Measurements from ENCODE around the gene TECPR1. TPM values are rescaled to one million over a fixed set of nuclear protein-coding genes. Genes with fewer than 3 reads are reported as not detected.

Gene TECPR1
- total RNA-seq, 2 experiments from 2014 or later = 25.6 to 25.7 TPM

- intact Hi-C loops (cut with micrococcal nuclease) = no loop called here
- Mint-ChIP-seq H3K27me3 (no peaks in the 10 kb centered on the region), H3K9me3 (peaks cover 3% of the 10 kb centered on the region), H3K27ac (no peak overlapping the region), H3K4me1 (ENCODE audit: low read depth) (peaks cover 5% of the 10 kb centered on the region), H3K36me3 (ENCODE audit: low read depth) (peaks cover 36% of the 10 kb centered on the region), H3K4me3 (no peak overlapping the region)
- no peak for TF ChIP-seq CTCF (IDR thresholded peaks at IDR 0.05)
- ChIA-PET CTCF (no interaction called here), POLR2A (no interaction called here)
- ATAC-seq (no peak), DNase-seq (no peak)
These were observed 57.8 kb downstream of the TECPR1 start for GRCh38 chr7:98194186-98194585.

DNA sequence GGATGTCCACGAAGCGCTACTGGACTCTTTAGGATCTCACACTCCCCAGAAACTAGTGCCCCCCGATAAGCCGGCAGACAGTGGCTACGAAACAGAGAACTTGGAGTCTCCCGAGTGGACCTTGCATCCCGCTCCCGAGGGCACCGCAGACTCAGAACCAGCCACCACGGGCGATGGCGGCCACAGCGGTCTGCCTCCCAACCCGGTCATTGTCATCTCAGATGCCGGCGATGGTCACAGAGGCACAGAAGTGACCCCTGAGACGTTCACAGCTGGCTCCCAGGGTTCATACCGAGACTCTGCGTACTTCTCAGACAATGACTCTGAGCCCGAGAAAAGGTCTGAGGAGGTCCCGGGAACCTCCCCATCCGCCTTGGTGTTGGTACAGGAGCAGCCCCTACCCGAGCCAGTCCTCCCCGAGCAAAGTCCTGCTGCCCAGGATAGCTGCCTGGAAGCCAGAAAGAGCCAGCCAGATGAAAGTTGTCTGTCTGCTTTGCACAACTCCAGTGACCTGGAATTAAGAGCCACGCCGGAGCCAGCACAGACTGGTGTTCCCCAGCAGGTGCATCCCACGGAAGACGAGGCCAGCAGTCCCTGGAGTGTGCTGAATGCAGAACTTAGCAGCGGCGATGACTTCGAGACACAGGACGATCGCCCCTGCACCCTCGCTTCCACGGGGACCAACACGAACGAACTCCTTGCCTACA lies 58.4 kb downstream of the TECPR1 start:
- no peak for DNase-seq
- no peak for TF ChIP-seq CTCF (IDR thresholded peaks at IDR 0.05)
- Mint-ChIP-seq H3K9me3 (no peaks in the 10 kb centered on the region), H3K4me3 (no peak overlapping the region), H3K36me3 (ENCODE audit: low read depth) (peaks cover 38% of the 10 kb centered on the region), H3K4me1 (ENCODE audit: low read depth) (peaks cover 5% of the 10 kb centered on the region), H3K27ac (no peak overlapping the region), H3K27me3 (no peaks in the 10 kb centered on the region)
- CTCF ChIA-PET = no interaction called here
- POLR2A ChIA-PET = no interaction called here
- intact Hi-C loops (cut with micrococcal nuclease) = no loop called here
- no peak for ATAC-seq

DNA sequence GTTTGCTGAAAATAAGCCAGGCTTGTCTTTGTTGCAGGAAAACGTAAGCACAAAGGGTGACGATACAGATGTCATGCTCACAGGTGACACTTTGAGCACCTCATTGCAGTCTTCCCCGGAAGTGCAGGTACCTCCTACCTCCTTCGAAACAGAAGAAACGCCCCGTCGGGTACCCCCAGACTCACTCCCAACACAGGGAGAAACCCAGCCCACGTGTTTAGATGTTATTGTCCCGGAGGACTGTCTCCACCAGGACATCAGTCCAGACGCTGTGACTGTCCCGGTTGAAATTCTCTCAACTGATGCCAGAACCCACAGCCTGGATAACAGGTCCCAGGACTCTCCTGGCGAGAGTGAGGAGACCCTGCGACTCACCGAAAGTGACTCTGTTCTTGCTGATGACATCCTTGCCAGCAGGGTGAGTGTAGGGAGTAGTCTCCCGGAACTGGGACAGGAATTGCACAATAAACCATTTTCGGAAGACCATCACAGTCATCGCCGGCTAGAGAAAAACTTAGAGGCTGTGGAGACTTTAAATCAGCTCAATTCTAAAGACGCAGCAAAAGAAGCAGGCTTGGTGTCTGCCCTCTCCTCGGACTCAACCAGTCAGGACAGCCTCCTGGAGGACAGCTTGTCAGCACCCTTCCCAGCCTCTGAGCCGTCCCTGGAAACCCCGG lies 59.1 kb downstream of the TECPR1 start:
- intact Hi-C loops (cut with micrococcal nuclease) = no loop called here
- CTCF ChIA-PET = no interaction called here
- TF ChIP-seq CTCF (IDR thresholded peaks at IDR 0.05) = no peak
- Mint-ChIP-seq H3K27ac (no peak overlapping the region), H3K9me3 (no peaks in the 10 kb centered on the region), H3K4me1 (ENCODE audit: low read depth) (peaks cover 5% of the 10 kb centered on the region), H3K27me3 (no peaks in the 10 kb centered on the region), H3K36me3 (ENCODE audit: low read depth) (peaks cover 41% of the 10 kb centered on the region), H3K4me3 (no peak overlapping the region)
- POLR2A ChIA-PET = no interaction called here
- no peak for DNase-seq
- no peak for ATAC-seq

DNA sequence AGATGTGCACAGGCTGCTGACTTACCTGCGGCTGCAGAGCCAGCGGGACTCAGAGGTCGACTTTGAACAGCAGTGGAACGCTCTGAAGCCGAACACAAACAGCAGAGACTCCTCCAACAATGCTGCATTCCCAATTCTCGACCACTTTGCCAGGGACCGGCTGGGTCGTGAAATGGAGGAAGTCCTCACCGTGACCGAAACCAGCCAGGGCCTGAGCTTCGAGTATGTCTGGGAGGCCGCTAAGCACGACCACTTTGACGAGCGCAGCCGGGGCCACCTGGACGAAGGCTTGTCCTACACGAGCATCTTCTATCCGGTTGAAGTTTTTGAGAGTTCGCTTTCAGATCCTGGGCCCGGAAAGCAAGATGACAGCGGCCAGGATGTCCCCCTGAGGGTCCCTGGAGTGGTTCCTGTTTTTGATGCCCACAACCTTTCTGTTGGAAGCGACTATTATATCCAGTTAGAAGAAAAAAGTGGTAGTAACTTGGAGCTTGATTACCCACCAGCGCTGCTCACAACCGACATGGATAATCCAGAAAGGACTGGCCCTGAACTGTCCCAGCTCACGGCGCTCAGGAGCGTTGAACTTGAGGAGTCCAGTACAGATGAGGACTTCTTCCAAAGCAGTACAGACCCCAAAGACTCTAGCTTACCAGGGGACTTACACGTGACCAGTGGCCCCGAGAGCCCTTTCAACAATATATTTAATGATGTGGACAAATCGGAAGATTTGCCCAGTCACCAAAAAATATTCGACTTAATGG lies 60.2 kb downstream of the TECPR1 start:
- no peak for TF ChIP-seq CTCF (IDR thresholded peaks at IDR 0.05)
- intact Hi-C loops (cut with micrococcal nuclease) = no loop called here
- no peaks in the 10 kb centered on the region for H3K27me3 Mint-ChIP-seq
- H3K36me3 Mint-ChIP-seq (ENCODE audit: low read depth) = peaks cover 40% of the 10 kb centered on the region
- no peak overlapping the region for H3K4me3 Mint-ChIP-seq
- DNase-seq = no peak
- ChIA-PET POLR2A (no interaction called here), CTCF (no interaction called here)
- H3K4me1 Mint-ChIP-seq (ENCODE audit: low read depth) = peaks cover 5% of the 10 kb centered on the region
- no peak for ATAC-seq
- H3K9me3 Mint-ChIP-seq = no peaks in the 10 kb centered on the region
- no peak overlapping the region for H3K27ac Mint-ChIP-seq

GRCh38 chr7:98189559-98189958 lies 62.5 kb downstream of the TECPR1 start:
- Mint-ChIP-seq H3K9me3 (no peaks in the 10 kb centered on the region), H3K4me1 (ENCODE audit: low read depth) (peaks cover 5% of the 10 kb centered on the region), H3K27ac (peak overlapping the region; percentile 17), H3K36me3 (ENCODE audit: low read depth) (peaks cover 42% of the 10 kb centered on the region), H3K27me3 (no peaks in the 10 kb centered on the region), H3K4me3 (no peak overlapping the region)
- CTCF ChIA-PET = no interaction called here
- ATAC-seq (no peak), DNase-seq (no peak)
- intact Hi-C loops (cut with micrococcal nuclease) = no loop called here
- no peak for TF ChIP-seq CTCF (IDR thresholded peaks at IDR 0.05)
- POLR2A ChIA-PET = no interaction called here
